Activated naive CD4-positive, alpha-beta T cell treated with anti-CD3 and anti-CD28 coated beads, Interleukin-2, amount 50 U/mL, for 72 hours (primary cell): Measurements from ENCODE around the gene RNF13. TPM values are rescaled to one million over a fixed set of nuclear protein-coding genes. Genes with fewer than 3 reads are reported as not detected.

Source experiments
- ATAC-seq, 2 donors: fragments of 150-1000 bp; cut with Tn5 transposase; 2 replicates each; pipeline ENCODE4 v1.10.0; 2021; ENCODE audit warnings: mild to moderate bottlenecking in 2 of 2, moderate library complexity in 2 of 2
- DNase-seq, 2 donors: peaks; one replicate each; pipeline ENCODE4 v3.0.0; 2021 to 2022; ENCODE audit warnings: low spot score in 2 of 2
- H3K27ac Mint-ChIP-seq, 2 donors: one replicate each; pipeline ENCODE4 v1.8.0; 2022; ENCODE audit warnings: mild to moderate bottlenecking in 2 of 2, mixed read lengths in 2 of 2
- H3K36me3 Mint-ChIP-seq, 2 donors: one replicate each; pipeline ENCODE4 v1.8.0; 2022; ENCODE audit warnings: mixed read lengths in 2 of 2
- H3K9me3 Mint-ChIP-seq, 2 donors: one replicate each; pipeline ENCODE4 v1.8.0; 2022; ENCODE audit warnings: mixed read lengths in 2 of 2
- total RNA-seq, 2 donors: library from RNA; stranded (reverse); gene quantifications; one replicate each; pipeline ENCODE4 v1.2.3, GENCODE V29; 2022

The RNF13 gene
- total RNA-seq, result 10 to 100 TPM; 24.2 to 27.7 TPM

GRCh38 chr3:149812606-149813366 is at the start of gene RNF13:
RNF13 (plus strand) TSS chr3:149813215; CDS start chr3:149846027, 32,812 bp downstream.
- ATAC-seq, result peak; percentile 93 to 94
- Mint-ChIP-seq H3K36me3 (peaks cover 16 to 19% of the 10 kb centered on the region in 2 donors), H3K27ac (peak within 1 kb of the TSS; percentile 98 to 99), H3K9me3 (no peaks in the 10 kb centered on the region)
- peak; percentile 90 to 95 for DNase-seq

DNA sequence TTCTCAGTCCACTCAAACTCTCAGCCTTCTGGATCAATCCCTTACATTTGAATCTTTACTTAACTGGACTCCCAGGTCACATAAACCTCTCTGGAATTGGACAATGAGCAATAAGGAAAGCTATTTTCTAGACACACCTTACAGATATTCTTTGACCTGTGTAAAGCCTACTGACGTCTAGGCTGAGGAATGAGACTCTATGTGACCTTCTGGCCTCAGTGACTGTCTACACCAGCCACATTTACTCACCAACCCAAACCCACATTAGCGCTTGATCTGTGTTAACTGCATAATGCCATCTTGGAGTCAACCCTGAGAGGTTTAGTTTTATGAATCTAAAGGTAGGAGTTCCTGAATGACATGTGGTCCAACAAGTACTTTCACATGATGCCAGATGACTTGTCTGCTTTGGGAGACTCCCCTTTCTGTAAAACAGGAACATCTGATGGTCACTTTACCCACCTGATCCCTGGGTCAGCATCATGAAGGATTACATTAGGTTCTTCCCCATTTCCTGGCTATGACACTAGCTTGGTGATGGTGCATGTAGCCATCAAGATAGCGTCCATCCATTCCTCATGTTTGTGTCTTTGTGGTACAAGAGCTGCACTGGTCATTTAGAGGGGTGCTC is 49.3 kb upstream of the RNF13 start:
- no peaks in the 10 kb centered on the region for H3K9me3 Mint-ChIP-seq
- no peak for DNase-seq
- ATAC-seq, result no peak

GRCh38 chr3:149764302-149764701 is 48.7 kb upstream of the RNF13 start:
- H3K36me3 Mint-ChIP-seq, result no peaks in the 10 kb centered on the region
- ATAC-seq (no peak), DNase-seq (no peak)
- no peaks in the 10 kb centered on the region for H3K9me3 Mint-ChIP-seq
- no peak overlapping the region for H3K27ac Mint-ChIP-seq

More for the DNA sequence above, 49.3 kb upstream of the RNF13 start:
- Mint-ChIP-seq H3K36me3 (no peaks in the 10 kb centered on the region), H3K27ac (no peak overlapping the region)

DNA sequence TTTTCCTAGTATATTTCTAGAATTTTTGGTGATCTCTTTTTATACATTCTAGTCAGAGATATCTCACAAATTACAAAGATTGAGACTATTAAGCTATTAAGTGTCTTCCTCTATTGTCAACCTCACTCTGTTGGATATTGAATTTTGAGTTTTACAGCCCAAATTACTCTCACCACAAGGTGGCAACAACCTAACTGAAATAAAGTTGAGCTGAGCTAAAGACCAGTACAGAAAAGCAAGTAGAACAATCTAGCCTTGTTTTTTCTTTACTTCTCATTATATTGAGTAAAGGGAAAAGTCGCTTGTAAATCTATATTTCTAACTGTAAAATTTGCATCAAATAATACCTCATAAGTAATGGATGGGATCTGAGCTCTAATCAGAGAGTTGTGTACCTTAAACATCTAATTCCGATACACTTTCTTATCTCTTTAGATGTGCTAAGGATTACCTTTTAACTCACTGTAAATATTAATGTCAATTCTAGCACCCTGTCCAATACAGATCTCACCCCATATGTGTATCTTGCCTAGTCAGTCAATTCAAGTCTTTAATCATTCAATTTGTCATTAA is 47.2 kb upstream of the RNF13 start:
- Mint-ChIP-seq H3K36me3 (no peaks in the 10 kb centered on the region), H3K9me3 (no peaks in the 10 kb centered on the region), H3K27ac (no peak overlapping the region)
- DNase-seq (no peak), ATAC-seq (no peak)

DNA sequence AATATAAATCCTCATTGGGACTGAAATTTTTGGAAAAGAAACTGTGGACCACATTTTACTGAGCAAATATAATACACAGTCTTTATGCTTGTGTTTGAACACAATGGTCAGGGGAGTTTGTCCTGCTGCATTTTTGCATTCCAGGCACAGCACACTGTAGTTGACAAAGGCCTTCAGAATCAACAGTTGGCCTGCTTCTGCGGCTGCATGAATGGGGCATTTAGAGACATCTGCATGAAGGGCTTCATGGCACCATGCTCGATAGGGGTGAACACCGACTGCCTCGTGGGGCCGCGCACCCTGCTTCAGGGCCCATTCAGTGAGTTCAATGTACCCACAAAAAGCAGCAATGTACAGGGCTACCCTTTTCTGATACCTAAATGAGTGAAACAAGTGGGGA is 45.3 kb upstream of the RNF13 start:
- ATAC-seq, result no peak
- H3K27ac Mint-ChIP-seq, result no peak overlapping the region
- no peaks in the 10 kb centered on the region for H3K36me3 Mint-ChIP-seq
- H3K9me3 Mint-ChIP-seq, result no peaks in the 10 kb centered on the region
- DNase-seq, result no peak

GRCh38 chr3:149768704-149769103 is 44.3 kb upstream of the RNF13 start:
- DNase-seq (no peak), ATAC-seq (no peak)
- no peaks in the 10 kb centered on the region for H3K9me3 Mint-ChIP-seq
- H3K36me3 Mint-ChIP-seq, result no peaks in the 10 kb centered on the region
- H3K27ac Mint-ChIP-seq, result no peak overlapping the region

DNA sequence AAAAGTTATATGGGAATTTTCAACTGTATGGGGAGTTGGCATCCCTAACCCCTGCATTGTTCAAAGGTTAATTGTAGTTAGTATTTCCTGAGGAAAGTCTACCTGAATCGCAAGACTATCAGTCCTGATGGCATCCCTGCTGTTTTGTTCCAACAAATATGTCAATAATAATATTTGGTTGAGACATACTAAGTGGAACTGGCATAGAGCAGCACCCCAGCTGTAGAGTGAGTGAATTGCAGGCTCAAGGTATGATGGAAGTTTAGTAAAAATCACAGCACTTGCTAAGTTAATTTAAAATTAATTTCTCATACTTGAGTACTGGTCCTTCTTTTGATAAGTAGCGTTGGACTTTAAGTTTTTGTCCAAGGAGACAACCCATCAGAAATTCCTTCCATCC is 42.8 kb upstream of the RNF13 start:
- no peaks in the 10 kb centered on the region for H3K36me3 Mint-ChIP-seq

DNA sequence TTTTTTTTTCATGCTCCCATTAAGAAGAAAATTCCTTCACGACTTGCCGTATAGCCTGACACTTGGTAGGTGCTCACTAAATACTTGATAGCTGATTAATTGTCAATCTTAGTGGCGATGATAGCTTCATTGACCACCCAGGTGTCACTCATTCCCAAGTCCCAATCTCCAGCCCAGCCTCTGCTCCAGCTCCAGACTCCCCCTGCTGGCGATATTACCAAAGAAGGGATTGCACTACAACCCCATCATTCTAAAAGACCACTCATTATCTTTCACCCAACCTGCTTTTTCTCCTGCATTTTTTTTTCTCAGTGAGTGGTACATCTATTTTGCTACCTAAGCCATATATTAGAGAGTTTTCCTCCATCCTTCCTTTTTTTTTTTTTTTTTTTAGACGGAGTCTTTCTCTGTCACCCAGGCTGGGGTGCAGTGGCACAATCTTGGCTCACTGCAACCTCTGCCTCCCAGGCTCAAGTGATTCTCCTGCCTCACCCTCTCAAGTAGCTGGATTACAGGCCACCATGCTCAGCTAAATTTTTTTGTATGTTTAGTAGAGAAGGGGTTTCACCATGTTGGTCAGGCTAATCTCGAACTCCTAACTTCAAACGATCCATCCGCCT is 41.3 kb upstream of the RNF13 start:
- ATAC-seq, result peak; percentile 61 to 63

More for the DNA sequence above, 42.8 kb upstream of the RNF13 start:
- DNase-seq, result no peak
- Mint-ChIP-seq H3K9me3 (no peaks in the 10 kb centered on the region), H3K27ac (no peak overlapping the region)
- ATAC-seq, result no peak

GRCh38 chr3:149772861-149773260 is 40.2 kb upstream of the RNF13 start:
- H3K9me3 Mint-ChIP-seq, result no peaks in the 10 kb centered on the region
- no peak for ATAC-seq
- DNase-seq, result no peak
- H3K27ac Mint-ChIP-seq, result no peak overlapping the region
- H3K36me3 Mint-ChIP-seq, result no peaks in the 10 kb centered on the region

More for the DNA sequence above, 41.3 kb upstream of the RNF13 start:
- no peaks in the 10 kb centered on the region for H3K9me3 Mint-ChIP-seq
- no peak overlapping the region for H3K27ac Mint-ChIP-seq
- DNase-seq, result peak in 1 of 2 donors; percentile 58
- no peaks in the 10 kb centered on the region for H3K36me3 Mint-ChIP-seq

DNA sequence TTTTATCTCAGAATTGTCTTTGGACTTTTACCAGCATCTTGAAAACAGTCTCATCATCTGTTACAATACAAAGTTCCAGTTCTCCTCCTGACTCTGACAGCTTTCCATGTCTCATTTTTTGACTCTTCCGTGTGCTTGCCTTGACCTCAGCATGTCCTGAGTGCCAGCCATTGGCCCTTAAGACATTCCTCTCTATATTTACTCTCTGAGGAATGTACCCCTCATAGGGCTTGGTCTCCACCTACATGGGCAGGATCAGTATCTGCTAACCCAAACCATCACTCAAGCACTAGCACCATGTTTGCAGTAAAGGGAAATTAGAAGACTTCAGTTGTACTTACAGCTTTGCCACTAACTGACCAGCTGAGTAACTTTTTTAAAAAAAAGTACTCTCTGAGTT is 36.8 kb upstream of the RNF13 start:
- ATAC-seq (no peak), DNase-seq (no peak)
- Mint-ChIP-seq H3K27ac (no peak overlapping the region), H3K9me3 (no peaks in the 10 kb centered on the region), H3K36me3 (no peaks in the 10 kb centered on the region)

GRCh38 chr3:149777414-149778214 is 35.4 kb upstream of the RNF13 start:
- Mint-ChIP-seq H3K36me3 (no peaks in the 10 kb centered on the region), H3K9me3 (no peaks in the 10 kb centered on the region), H3K27ac (no peak overlapping the region)
- DNase-seq (no peak), ATAC-seq (no peak)

DNA sequence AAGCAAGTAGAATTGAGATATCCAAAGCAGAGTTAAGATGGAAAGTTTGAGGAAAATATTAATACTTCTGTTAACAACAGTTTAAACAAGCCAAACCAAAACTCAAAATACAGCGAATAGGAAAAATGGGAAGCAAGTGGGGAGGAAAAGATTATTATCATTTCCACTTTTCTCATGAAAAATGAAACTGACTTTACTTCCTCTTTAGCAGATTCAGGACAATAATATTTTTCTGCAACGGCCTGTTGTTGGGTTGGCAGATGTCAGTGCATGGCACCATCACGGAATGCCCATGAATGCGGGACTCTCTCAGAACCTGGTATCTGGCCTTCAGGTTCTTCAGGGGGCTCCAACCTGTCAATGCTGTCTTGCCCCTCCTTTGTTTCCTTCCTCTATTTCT is 31.8 kb upstream of the RNF13 start:
- no peak for DNase-seq
- H3K9me3 Mint-ChIP-seq, result no peaks in the 10 kb centered on the region
- H3K27ac Mint-ChIP-seq, result no peak overlapping the region
- peaks cover 0 to under 1% of the 10 kb centered on the region in 2 donors for H3K36me3 Mint-ChIP-seq
- no peak for ATAC-seq

GRCh38 chr3:149781741-149782140 is 31.3 kb upstream of the RNF13 start:
- Mint-ChIP-seq H3K36me3 (peaks cover 0 to 5% of the 10 kb centered on the region in 2 donors), H3K9me3 (no peaks in the 10 kb centered on the region), H3K27ac (no peak overlapping the region)
- DNase-seq (no peak), ATAC-seq (no peak)

DNA sequence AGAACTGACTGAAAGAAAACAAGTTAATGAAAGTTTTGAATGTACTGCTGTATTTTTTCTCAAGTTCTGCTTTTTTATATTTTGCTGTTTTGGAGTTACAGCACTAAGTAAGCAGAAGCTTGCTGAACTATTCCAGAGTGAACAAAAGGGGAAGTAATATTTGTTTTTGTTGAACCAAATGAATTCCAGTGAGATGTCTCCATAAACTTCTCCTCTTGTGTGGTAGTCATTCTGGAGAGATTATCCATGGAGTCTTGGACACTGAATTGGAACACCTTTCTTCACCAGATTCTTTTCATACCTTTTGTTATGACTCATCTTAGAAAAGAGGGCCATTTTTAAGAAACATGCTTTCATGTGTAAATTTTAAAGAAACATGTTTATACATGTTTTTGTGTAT is 29.4 kb upstream of the RNF13 start:
- ATAC-seq (no peak), DNase-seq (no peak)
- H3K9me3 Mint-ChIP-seq, result no peaks in the 10 kb centered on the region
- H3K36me3 Mint-ChIP-seq, result peaks cover 0 to 5% of the 10 kb centered on the region in 2 donors
- H3K27ac Mint-ChIP-seq, result no peak overlapping the region

DNA sequence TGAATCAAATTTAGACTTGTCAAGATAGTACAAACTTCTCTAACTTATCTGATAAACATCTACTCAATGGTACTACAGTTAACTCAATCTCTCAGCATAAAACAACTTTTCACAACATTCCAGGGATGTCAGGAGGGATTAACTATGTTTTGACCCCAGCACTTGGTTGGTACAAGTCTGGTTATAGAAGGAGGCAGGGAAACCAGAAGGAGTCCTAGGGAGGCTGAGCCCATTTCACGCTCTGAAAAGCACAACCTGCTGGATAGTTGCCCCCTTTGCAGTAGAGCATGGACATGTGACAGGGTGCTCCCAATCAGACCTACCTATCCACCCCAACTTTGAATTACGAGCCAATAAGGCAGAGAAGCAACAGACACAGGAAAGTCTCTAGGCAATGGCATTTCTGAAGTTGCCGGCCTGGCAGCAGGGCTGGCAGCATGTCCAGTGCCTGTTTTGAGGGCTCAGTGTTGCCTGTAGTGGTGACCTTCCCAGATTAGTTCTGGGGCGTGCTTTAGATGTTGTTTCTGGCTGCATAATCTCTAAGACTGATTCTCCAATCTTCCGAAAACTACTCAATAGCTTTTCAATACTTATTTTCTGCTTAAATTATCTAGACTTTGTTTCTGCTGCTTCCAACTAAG is 28.8 kb upstream of the RNF13 start:
- peaks cover 0 to 5% of the 10 kb centered on the region in 2 donors for H3K36me3 Mint-ChIP-seq
- ATAC-seq, result no peak
- no peaks in the 10 kb centered on the region for H3K9me3 Mint-ChIP-seq
- no peak for DNase-seq
- no peak overlapping the region for H3K27ac Mint-ChIP-seq

DNA sequence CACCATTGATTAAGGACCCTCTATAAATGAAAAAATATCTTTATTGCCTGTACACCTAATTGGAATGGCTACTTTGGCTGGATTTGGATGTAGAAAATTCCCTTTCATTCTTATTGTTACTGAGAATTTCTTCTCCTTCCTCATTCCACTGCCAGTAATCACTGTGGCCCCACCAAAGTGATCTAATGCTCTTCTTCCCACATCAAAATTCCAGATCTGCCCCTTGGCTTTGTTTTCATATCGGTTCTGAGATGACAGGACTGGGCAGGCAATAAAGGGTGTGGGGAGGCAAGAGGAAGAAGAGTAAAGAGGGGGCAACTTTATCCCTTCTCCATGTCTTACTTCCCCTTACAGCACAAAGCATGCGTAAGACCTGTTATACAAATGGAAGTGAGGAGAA is 22.7 kb upstream of the RNF13 start:
- H3K27ac Mint-ChIP-seq, result no peak overlapping the region
- DNase-seq (no peak), ATAC-seq (no peak)
- H3K36me3 Mint-ChIP-seq, result peaks cover 0 to 5% of the 10 kb centered on the region in 2 donors
- no peaks in the 10 kb centered on the region for H3K9me3 Mint-ChIP-seq
